Body of pancreas (tissue), 4 donors: ENCODE results near the gene SHROOM1.

Experiments
- POLR2A ChIP-seq, 3 donors: fragments of 450-650 bp; IDR thresholded peaks; one replicate each; pipeline ENCODE4 v1.6.1; 2016; ENCODE audit warnings: antibody characterized with exemption in 3 of 3, mild to moderate bottlenecking in 2 of 3
- TF ChIP-seq, protein P1 (sequence below), 7 experiments: fragments of 450-650 bp in 4 of 7; fragments of 200-600 bp in 3 of 7; sonication (generic) in 3 of 7; IDR thresholded peaks; one replicate each; pipeline ENCODE4 v1.5.1; 2016 to 2019; ENCODE audit warnings: antibody characterized with exemption in 7 of 7

DNA sequence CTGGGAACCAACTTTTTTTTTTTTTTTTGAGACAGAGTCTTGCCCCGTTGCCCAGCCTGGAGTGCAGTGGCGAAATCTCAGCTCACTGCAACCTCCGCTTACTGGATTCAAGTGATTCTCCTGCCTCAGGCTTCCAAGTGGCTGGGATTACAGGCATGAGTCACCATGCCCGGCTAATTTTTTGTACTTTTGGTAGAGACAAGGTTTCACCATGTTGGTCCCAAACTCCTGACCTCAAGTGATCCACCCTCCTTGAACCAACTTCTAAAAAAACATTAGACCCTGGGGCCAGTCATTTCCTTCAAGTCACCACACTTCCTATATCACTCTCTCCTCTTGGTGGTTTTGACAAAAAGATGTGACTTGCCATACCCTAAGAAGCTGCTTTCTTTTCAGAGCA, 10.9 kb upstream of the SHROOM1 start:
- no peak for TF ChIP-seq POLR2A (IDR thresholded peaks at IDR 0.05)
- TF ChIP-seq, protein P1, sequence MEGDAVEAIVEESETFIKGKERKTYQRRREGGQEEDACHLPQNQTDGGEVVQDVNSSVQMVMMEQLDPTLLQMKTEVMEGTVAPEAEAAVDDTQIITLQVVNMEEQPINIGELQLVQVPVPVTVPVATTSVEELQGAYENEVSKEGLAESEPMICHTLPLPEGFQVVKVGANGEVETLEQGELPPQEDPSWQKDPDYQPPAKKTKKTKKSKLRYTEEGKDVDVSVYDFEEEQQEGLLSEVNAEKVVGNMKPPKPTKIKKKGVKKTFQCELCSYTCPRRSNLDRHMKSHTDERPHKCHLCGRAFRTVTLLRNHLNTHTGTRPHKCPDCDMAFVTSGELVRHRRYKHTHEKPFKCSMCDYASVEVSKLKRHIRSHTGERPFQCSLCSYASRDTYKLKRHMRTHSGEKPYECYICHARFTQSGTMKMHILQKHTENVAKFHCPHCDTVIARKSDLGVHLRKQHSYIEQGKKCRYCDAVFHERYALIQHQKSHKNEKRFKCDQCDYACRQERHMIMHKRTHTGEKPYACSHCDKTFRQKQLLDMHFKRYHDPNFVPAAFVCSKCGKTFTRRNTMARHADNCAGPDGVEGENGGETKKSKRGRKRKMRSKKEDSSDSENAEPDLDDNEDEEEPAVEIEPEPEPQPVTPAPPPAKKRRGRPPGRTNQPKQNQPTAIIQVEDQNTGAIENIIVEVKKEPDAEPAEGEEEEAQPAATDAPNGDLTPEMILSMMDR (IDR thresholded peaks at IDR 0.05), result no peak
